GM21737 (cell line): ENCODE measurements around the gene SSBP3.
A peak's percentile ranks its signal among the peaks of the same experiment; 100 is the strongest.

Source experiments
- ATAC-seq: cut with Tn5 transposase; IDR thresholded peaks from one replicate; pipeline ENCODE4 v1.9.1; 2021; ENCODE audit warnings: mild to moderate bottlenecking, moderate library complexity; ENCODE audit not compliant: unreplicated experiment

SSBP3 gene

GRCh38 chr1:54291276-54292001, 114.8 kb downstream of the SSBP3 start:
- ATAC-seq, result no peak

- ATAC-seq, result no peak
These were observed 115.5 kb downstream of the SSBP3 start for GRCh38 chr1:54290506-54291184.

DNA sequence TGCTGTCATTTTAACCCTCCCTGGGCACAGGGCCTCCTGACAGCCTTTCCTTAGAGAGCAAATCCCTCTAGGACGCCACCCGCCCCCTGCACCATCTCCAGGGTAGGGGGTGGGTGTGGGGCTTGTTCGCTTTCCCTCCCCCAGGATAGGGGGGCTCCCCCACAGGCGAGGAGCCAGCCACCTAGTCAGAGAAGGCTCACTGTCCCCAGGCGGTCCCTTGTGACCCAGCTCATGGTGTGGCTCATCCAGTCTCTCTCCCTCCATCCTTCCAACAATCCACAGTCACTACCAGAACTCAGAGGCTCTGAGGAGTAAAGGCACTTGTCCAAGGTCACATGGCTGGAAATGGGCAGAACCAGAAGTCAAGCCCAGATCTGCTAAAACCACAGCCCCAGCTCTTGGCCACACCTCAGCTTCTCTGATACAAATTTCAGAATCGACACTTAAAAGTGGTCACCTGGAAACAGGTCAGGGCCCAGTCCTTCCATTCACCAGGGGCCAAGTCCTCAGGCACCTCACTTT, 116.4 kb downstream of the SSBP3 start:
- no peak for ATAC-seq

DNA sequence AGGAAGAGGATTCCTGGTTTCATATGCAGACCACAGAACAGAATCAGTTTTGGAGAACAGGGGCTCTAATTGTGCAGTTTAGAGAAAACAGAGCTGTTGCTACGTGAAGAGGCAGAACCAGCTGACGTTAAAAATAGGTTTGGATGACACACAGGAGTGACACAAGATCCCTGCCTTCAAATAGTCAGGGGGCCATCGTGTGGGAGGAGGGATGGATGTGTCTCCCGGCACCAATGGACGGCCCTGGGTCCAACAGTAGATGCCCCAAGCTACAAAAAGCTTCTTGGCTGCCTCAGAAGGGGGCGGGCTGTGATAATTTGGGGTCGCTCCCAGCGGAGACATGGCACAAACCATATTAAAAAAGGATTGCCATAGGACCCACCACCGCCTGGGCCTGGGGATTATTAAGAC, 118.4 kb downstream of the SSBP3 start:
- ATAC-seq, result no peak

- peak; percentile 64 for ATAC-seq
These were observed 119.0 kb downstream of the SSBP3 start for GRCh38 chr1:54287176-54287650.

DNA sequence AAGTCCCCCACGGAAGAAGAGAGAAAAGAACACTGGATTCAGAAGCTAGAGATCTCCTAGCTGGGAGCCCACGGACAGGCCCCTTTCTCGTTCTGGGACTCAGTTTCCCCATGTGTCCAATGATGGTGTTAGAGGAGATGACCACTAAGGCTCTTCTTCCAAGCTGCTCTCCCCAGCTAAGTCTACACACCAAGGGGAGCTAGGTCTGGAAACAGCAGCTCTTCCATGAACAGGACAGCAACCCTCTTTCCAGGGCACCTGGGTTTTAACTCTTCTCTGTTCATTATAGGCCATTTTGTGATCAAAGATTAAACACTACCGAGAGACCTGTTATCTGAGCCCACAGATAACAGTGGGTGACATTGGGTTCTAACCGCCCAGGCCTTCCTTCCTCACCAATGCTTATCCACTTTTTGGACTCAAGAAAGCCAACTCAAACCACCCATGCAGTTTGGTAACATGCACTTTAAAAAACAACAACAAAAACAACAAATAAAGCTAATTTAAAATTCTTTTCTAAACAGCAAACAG, 120.3 kb downstream of the SSBP3 start:
- no peak for ATAC-seq

GRCh38 chr1:54284781-54285529, 121.2 kb downstream of the SSBP3 start:
- ATAC-seq, result no peak

GRCh38 chr1:54283635-54284385, 122.4 kb downstream of the SSBP3 start:
- ATAC-seq, result no peak

GRCh38 chr1:54282101-54282847, 123.9 kb downstream of the SSBP3 start:
- ATAC-seq, result no peak

GRCh38 chr1:54280651-54281050, 125.5 kb downstream of the SSBP3 start:
- no peak for ATAC-seq

- no peak for ATAC-seq
These were observed 126.7 kb downstream of the SSBP3 start for GRCh38 chr1:54279457-54279856.

- no peak for ATAC-seq
These were observed 127.2 kb downstream of the SSBP3 start for GRCh38 chr1:54278941-54279422.

GRCh38 chr1:54277451-54278341, 128.5 kb downstream of the SSBP3 start:
- no peak for ATAC-seq

GRCh38 chr1:54276617-54277450, 129.4 kb downstream of the SSBP3 start:
- ATAC-seq, result no peak

GRCh38 chr1:54275349-54275748, 130.8 kb downstream of the SSBP3 start:
- no peak for ATAC-seq

- ATAC-seq, result no peak
These were observed 131.3 kb downstream of the SSBP3 start for GRCh38 chr1:54274881-54275280.

DNA sequence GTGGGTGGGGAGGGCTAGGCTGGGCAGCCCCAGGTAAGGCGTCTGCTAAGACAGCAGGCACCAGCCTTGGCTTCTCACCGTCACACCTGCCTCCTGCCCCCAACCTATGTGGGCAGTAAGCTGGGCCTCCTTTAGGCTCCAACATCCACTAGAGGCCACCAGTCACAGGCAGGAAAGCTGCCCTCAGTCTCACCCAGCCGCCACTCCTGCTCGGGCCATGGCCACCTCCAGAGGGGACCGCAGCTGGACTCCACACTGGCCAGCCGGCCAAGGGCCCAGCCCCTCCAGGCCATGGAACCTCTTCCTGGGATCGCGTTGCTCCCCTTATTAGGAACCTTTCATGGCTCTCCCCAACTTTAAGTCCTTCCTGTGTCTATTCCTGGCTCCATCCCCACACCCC, 131.7 kb downstream of the SSBP3 start:
- ATAC-seq, result no peak

DNA sequence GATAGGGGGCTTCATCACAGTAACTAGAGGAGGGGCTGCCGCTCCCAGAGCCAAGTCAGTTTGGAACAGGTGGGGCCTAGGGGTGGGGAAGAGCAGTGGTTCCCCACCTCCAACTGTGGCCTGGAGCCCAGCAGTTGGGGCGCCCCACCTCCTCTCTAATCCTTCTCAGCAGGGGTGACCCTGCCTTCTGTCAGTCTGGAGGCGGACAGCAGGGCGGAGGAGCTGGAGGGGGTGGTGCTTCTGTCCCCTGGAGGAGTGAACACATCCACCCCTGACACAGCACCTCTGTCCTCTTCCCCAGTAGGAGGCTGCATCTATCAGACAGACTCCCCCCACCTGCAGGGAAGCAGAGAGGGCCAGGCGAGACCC, 132.4 kb downstream of the SSBP3 start:
- ATAC-seq, result no peak
